ENCODE data around the gene ADRM1. TPM values are rescaled to one million over a fixed set of nuclear protein-coding genes. Genes with fewer than 3 reads are reported as not detected.

ADRM1 gene
- total RNA-seq, 1 donor from 2014 or later, result 32.9 TPM

DNA sequence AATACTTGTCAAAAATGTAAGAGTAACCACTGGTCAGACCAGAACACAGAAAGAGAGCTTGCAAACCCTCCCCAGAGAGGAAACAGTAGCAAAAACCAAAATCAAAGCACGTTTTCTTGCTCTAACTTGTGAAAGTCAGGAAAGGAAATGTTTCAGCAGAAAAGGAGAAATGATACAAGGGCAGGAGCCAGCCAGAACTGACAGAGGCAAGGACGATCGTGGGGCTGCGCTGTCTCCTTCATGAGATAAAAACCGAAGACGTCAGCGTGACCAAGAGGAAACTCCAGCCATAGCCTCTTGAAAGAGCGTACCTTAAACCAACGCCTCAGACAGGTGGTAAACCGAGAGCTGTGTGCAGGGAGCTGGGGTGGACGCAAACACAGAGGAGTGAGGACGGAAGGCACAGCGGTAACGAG, 36.9 kb downstream of the ADRM1 start:
- no peak for DNase-seq

DNA sequence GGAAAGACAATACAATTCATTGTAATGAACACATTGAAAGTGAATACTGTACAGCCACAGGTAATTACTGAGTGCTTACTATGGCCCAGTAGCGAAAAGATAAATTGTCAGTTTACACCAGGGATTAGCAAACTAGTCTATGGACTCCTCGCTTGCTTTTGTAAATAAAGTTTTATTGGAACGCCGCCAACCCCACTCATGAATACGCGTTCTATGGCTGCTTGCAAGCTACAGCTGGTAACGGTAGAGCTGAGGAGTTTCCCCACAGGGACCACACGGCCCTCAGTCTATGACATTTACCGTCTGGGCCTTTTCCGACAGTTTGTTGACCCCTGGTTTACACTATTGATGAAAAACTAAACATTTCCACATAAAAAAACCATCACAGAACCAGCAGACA, 40.1 kb downstream of the ADRM1 start:
- DNase-seq, result no peak

DNA sequence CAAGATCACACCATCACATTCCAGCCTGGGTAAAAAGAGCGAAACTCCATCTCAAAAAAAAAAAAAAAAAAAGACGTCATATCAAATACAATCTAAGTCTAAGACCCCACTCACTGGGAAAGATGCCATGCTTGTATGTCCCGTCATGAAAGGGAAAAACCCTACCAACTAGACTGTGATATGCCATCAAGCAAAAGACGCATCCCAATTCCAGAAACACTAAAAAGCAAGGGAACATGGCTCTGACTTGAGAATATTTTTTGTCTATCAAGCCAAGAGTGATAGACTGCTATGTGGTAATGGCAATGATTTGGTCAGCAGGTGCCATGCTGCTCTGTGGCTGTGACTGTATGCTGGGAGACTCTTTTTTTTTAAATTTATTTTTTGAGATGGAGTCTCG, 41.3 kb downstream of the ADRM1 start:
- no peak for DNase-seq

DNA sequence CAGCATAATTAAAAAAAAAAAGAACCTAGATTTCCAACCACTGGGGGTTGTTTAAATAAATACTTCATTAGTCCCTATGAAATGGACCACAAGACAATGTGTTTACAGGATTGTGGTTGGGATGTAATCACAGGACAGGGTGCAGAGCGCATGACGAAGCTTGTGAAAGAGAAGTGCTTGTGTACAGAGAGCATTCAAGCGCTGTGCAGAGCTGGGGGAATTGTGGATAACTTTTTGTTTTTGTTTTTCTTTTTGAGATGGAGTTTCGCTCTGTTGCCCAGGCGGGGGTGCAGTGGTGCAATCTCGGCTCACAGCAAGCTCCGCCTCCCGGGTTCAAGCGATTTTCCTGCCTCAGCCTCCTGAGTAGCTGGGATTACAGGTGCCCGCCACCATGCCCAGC, 42.0 kb downstream of the ADRM1 start:
- no peak for DNase-seq

DNA sequence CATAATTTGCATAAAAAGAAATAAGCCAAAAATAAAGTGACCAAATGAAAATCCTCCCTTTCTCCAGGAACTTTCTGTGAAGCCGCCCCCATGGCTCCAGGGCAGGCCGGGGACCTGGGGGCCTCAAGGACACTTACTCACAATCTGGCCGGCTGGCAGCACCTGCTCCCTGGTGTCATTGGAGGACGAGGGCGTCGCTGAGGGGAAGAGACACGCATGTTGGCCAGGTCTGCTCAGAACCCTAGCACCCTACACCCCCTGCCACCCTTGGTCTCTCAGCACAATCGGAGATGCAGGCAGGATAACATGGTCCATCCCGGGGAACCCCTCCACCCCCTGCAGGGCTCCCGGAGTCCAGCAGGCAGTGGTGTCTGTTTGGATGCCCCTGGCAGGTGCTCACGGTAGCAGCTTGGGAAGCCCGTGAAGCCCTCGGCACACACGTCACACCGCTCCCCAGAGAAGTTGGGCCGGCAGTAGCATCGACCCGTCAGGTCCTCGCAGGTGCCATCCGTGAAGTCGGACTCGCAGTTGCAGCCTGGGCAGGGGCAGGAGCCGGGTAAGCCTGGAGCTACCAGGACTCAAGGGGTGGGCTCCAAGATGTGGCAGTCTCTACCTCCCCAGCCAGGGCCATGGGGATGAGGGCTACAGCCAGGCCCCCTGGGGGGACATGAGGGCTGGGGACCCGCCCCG, 43.0 kb downstream of the ADRM1 start:
- no peak for DNase-seq

DNA sequence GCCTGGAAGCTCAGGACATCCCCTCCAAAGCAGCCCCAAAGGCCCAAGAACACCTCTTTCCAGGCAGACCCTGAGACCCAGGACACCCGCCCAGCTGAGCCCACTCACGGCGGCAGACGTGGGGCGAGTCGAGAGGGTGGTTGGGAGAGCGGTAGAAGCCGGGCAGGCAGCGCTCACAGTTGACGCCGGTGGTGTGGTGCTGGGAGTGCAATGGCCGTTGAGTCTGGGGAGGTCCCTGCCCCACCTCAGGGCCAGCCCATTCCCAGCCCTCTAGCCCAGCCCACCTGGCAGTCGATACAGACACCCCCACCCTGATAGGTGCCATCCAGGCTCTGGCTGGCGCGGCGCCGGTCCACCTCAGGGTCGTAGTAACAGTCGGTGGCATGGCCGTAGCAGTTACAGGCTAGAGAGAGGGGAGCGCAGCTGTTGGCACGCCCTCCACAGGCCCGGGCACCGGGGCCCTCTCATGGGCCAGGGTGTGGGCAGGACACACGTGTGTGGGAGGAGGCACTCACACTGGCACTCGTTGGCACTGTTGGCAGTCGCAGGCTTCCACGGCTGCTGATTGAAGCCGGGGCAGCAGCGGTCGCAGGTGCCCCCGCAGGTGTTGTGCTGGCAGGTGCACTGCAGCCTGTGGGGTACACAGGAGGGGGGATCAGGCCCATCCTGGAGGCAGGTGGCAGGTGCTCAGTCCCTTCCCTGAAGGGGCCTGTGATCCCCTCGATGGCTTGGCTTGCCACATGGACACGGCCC, 43.8 kb downstream of the ADRM1 start:
- DNase-seq, result no peak

DNA sequence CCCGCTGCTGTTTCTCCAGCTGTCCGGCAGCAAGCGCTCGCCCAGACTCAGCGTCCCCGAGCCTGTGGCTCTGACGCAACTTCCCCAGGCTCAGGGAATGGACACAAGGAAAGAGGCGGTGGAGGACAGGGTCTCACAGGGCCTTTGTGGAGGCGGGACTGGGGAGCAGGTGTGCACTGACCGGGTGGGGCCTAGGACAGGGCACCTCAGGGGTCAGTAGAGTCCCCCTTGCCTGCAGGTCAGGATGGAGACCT, 44.3 kb downstream of the ADRM1 start:
- no peak for DNase-seq

DNA sequence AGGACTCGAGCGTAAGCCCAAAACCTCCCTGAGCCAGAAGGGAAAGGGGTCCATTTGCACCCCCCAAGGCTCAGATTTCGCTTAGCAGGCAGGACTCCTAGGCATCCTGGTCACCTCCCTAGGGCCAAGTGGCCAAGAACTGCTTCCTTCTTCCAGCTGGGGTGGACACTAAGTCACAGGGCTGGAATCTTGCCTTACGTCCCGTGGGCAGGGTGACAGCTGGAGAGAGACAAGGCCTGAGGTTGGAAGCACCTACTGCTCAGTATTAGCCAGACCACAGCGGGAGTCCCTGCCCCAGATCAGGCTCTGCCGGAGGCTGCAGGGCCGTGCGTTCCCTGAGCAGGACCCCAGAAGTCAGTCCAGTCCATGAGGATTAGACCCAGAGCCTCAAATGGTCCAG, 44.6 kb downstream of the ADRM1 start:
- DNase-seq, result no peak

DNA sequence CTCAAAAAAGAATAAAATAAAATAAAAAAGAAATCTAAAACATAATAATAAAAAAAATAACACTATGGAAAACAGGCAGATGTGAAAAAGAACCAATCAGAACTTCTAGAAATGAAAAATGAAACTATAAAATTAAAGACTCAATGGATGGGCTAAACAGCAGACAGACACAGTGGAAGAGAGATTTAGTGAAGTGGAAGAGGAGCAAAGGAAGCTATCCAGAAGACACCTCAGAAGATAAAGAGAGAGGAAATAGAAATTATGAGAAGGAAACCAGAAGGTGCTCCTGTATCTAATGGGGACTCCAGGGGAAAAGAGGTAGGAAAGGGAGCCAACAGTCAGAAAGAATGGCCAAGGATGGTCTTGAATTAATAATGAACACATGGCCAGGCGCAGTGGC, 45.8 kb downstream of the ADRM1 start:
- DNase-seq, result no peak

DNA sequence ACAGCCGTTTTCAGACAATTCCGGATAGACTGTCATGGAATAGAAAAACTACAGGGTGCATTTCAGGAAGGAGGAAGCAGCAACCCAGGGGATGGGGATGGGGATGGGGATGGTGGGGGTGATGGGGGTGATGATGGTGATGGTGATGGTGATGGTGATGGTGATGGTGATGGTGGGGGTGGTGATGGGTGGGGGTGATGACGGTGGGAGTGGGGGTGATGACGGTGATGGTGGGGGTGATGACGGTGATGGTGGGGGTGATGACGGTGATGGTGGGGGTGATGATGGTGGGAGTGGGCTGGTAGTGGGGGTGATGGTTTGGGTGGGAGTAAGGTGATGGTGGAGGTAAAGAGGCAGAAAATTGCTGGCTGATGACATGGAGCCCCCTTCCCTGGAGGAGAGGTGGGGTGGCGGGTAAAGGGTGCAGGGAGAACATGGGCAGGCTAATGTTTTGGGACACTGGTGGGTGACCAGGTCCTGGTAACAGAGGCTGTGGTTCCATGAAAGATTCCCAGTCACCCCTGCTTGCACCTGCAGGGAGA, 46.8 kb downstream of the ADRM1 start:
- DNase-seq, result no peak

DNA sequence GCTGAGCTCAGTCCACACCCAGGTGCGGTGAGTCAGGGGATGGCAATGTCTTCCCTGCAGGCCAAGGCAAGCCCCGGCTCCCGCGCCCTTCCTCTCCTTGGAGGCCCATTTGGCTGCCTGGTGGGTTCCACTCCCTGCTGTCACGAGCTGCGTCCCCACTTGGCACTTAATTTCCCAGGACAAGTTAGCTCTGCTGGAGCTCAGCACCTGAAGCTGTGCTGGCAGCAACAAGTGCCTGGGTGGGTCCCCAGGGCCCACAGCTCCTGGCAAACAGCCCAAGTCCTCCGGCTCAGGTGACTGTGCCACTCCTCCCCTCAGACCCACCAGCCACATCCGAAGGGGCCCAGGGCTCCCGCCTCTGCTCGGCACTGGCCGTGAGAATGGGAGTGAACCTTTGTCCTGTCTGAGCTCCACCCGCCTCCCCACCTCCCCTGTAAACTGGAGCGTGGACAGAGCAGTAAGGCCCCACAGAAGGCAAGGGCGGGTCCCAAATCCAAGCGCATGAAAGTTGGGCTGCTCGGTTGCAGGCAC, 47.4 kb downstream of the ADRM1 start:
- no peak for DNase-seq

DNA sequence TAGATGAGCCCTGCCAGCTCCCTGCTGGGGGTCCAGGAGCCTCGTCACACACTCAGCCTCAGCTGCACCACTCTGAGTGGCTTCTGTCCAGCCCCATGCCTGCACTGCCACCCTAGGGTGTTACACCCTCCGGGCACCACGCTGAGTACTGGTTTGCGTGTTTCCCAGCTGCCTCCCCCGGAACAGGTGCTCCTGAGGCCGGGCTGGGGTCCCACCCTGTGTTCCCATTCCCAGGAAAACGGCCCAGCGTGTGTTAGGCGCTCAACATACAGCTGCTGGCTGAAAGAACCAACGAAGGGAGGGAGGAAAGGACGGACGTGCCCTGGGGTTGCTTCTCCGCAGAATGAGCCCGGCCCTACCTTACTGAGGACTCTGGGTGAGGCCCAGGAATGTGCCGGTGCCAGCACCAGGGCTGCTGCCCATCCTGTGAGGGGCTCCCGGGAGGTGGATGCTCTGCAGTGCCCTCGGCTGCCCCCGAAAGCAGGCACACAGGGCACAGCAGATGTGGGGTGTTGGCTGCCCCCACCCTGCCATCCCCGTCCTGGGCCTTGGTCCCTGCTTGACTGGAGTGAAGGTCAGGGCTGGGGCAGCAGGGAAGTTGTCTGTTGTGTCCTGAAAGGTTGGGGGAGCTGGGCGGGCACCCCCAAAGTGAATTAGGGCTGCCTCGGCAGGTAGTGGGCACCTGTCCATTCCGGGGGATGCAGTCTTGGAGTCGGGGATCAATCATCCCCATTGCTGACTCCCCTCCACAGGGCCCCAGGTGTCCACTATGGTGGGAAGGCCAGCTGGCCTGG, 48.0 kb downstream of the ADRM1 start:
- no peak for DNase-seq

DNA sequence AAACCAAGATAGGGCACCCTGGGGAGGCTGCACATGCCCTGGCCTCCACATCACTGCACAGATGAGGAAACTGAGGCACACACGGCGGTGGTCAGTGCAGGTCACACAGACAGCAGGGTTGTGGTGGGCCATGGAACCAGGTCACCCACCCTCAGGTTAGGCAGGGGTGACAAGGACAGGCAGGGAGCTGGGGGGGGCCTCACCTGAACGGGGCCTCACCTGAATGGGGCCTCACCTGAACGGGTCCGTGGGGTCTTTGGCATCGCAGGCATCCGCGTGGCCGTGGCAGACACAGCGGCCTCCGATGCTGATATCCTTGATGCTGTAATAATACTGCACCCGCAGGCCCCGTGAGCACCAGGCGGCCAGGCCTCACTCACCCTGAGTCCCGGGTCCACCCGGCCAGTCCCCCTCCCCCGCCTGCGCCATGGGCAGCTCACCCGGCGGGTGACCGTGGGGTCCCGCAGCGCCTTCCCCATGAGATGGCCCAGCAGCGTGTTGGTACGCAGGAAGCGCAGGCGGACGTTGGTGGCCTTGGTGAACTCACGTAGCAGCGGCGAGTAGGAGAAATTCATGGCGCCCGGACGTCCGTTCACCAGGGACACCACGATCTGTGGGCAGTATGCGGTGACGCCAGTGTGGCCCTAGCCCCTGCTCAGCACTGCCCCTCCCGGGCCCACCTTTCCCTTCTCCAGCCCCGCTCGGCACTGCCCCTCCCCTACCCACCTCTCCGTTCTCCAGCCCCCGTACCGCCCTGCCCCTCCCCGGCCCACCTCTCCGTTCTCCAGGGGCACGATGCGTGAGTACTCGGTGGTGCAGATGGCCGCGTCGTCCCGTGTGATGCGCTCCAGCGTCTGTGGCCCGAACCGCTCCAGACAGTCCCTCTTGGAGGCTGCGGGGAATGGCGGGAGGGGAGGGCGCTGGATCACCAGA, 48.9 kb downstream of the ADRM1 start:
- DNase-seq, result no peak

DNA sequence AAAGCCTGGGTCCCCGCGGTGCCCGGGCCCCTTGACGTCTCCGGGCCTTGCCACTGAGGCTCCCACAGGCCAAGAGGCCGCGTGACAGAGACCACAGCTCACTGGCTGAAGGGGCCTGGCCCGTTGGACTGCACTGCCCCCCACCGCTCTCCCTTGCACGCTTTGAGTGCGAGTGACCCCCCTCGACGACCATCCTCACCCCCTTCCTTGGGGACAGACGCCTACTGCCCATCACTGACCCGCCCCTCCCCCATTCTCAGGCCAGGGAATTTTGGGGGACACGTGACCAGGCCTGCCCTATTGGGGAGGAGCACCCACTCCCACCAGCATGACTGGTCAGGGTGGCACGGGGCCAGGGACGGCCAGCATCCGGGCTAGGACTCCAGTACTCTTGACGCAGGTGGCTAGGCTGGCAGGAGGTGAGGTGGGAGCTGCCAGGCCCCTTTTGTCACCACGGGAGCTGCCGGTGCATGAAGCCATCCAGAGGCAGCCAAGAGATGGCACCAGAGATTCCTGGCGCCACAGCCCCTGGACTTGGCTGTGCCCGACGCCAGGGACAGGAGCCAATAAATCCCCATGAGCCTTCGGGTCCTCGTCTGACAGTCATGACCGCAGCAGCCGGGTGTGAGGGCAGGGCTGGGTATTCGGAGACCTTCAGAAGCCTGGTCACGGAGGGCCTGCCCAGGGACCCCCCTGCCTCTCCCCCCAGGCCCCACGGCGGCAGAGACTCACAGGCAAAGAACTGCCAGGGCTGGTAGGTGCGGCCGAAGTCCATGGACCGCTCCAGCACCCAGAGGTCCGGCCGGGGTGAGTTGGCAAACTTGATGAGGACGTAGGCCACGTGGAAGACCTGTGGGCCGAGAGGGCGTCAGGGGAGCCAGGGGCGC, 49.8 kb downstream of the ADRM1 start:
- DNase-seq, result no peak

DNA sequence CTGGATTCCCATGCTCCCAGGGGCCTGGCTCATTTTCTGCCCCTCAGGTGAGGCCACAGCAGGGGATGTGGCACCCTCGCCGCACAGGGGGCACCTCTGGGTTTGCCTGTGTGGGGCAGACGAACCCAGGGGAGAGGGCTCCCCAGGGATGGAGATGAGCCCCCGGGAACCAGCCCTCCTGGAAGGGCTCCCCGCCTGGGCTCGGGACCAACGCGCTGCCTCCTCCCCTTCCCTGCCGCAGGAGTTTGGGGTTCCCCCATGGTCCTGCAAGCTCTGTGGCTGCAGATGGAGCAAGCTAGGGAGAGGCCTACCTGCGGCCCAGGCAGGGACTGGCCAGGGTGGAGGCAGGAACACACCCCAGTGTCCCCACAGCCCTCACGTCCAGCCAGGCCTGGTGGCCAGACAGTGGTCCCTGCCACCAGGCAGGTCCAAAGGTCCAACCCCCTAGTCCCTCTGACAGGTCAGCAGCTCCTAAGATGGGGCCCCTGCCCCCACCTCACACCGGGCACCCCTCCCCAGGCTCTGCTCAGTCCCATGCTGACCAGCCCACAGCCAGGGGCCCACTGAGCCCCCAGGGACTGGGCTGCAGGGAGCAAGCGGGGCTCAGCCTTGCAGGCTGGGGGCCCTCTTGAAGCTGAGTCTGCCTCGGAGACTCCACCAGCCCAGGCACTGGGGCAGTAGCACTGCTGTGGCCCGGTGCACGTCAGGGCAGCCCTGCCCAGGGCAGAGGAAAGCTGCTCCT, 50.7 kb downstream of the ADRM1 start:
- DNase-seq, result no peak

DNA sequence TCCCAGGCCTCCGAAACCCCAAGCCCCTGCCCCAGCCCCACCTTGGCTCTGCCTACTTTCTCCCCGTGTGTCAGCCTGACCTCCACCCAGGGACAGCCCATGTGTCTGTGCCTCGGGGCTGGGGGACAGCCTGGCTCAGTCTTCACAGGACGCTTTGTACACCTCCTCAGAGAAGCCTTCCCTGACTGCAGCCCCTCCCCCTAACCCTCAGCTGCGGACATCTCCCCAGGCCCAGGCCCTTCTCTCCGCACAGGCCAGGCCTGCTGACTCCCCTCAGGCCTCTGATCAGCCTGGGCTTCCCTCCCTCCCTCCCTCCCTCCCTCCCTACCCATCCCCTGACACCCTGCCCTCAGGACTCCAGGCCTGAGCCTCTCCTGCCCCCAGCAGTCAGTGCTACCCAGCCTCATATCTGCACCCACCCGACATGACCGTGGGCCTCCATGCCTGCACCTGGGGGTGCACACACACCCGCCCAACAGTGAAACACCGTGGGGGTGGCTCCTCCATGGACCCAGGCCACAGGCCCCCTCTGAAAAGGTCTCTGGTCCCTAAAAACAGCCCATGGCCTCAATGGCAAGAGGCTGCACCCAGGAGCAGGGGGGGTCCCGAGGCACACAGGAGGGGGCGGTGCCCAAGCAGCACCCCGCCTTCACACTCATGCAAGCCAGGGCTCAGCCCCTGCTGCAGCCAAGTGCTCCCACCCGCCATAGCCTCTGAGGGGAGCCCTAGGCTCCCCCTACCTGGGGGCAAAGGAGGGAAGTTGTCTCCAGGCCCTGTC, 51.4 kb downstream of the ADRM1 start:
- no peak for DNase-seq

DNA sequence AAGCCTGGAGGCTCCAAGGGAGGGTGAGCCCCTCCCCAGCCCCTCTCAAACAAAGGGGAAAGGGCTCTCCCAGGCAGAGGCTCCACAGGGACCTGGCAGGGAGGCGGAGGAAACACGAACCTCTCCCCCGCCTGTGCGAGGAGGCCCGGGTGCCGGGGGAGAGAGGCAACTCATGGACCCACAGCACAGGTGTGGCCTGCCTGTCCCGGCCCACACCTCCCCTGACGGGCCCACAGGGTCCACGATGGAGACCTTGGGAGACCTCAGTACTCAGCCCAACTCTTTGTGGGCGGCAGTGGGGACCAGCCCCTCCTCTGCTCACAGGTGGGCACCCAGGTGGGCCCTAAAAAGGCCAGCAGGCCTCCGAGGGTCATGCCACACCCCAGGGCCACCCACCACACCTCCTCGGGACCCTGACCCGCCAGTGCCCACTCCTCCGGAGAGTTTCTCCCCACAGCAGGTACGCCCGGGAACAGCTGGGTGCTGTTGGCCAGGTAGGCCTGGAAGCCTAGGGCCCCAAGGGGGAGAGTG, 52.1 kb downstream of the ADRM1 start:
- no peak for DNase-seq

DNA sequence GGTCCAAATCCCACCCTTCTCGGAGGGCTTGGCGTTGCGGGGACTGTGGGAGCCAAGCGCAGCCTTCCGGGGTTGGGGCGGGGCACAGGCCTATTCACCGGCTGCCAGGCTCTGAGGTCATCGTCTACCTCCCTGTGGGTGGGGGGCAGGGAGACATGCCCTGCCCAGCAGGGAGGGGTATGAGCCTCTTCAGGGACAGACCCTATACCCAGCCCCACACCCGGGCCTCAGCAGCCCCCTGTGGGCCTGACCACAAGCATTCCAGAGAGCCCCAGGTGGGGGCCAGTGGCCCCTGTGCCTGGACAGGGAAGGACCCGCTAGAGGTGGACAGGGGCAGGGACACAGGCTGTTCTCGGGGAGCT, 52.7 kb downstream of the ADRM1 start:
- no peak for DNase-seq
